ENCODE data around the gene FASLG. TPM values are rescaled to one million over a fixed set of nuclear protein-coding genes. Genes with fewer than 3 reads are reported as not detected.
"Not testable (repeated sequence)": the region's sequence is repeated elsewhere in the genome, so short reads cannot be mapped to it uniquely, and the experiment has no call there.

The FASLG gene
- total and polyA plus RNA-seq, 10 donors = 0.44 to 7.1 (median 2.9) TPM

DNA sequence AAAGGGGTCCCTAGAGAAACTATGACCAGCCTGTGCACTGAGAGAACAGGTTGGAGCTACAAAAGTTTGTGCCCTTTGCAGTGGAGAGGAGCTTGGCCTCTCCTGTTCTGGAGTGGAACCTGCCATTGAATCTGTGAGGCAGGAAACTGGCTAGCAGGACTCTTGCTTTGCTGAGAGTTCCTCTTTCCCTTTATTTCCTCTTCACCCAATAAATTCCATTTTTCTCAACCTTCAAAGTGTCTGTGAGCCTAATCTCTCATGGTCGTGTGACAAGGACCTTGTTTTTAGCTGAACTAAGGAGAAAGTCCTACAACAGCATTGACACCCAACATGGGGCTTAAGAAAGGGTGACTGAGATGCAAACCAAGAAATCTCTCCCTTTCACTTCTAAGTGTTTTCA, 42.7 kb upstream of the FASLG start:
- Histone ChIP-seq H3K27me3 (replicated peaks in 1 of 7) (no peaks in the 10 kb centered on the region), H3K9me3 (peaks cover 3 to 58% (median 31%) of the 10 kb centered on the region in 8 donors), H3K4me3 (no peak overlapping the region), H3K4me1 (no peaks in the 10 kb centered on the region), H3K36me3 (peaks cover 0 to 13% (median under 1%) of the 10 kb centered on the region in 6 donors), H3K27ac (no peak overlapping the region)
- DNase-seq = no peak
- WGBS, 5 donors = 36 to 68% (median 45%) methylated on average over 1 of the region's 1 CpG
- TF ChIP-seq POLR2AphosphoS5 (IDR thresholded peaks at IDR 0.05) (no peak), POLR2A (IDR thresholded peaks at IDR 0.05) (no peak)
- TF ChIP-seq, protein P1, sequence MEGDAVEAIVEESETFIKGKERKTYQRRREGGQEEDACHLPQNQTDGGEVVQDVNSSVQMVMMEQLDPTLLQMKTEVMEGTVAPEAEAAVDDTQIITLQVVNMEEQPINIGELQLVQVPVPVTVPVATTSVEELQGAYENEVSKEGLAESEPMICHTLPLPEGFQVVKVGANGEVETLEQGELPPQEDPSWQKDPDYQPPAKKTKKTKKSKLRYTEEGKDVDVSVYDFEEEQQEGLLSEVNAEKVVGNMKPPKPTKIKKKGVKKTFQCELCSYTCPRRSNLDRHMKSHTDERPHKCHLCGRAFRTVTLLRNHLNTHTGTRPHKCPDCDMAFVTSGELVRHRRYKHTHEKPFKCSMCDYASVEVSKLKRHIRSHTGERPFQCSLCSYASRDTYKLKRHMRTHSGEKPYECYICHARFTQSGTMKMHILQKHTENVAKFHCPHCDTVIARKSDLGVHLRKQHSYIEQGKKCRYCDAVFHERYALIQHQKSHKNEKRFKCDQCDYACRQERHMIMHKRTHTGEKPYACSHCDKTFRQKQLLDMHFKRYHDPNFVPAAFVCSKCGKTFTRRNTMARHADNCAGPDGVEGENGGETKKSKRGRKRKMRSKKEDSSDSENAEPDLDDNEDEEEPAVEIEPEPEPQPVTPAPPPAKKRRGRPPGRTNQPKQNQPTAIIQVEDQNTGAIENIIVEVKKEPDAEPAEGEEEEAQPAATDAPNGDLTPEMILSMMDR (IDR thresholded peaks at IDR 0.05 in 8 of 11, conservative IDR thresholded peaks at IDR 0.05 in 3 of 11) = no peak
- intact Hi-C loops (cut with DNase I; ENCODE audit: low total_unique reads) = no loop called here

DNA sequence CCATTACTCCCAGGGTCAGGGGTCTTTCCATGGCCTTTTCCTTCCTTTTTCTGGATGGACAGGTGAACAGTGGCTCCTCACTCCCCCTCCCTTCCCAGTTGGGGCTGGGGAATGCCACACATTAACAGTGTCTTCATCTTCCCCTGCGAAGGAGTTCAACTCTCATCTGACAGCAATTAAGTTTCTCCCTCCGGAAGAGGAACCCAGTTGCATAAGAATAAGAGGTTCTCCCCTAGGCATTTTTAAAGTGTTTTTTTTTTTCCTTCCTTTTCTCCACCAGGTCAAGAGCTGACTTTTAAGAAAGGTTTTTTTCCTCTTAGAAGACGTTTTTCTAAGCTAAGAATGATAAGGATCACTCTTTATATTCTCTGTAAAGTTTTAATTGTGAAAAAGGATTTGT, 42.3 kb upstream of the FASLG start:
- Histone ChIP-seq H3K36me3 (peaks cover 0 to 8% (median 0%) of the 10 kb centered on the region in 6 donors), H3K9me3 (peaks cover 4 to 62% (median 35%) of the 10 kb centered on the region in 8 donors), H3K4me1 (no peaks in the 10 kb centered on the region), H3K27ac (no peak overlapping the region), H3K27me3 (replicated peaks in 1 of 7) (no peaks in the 10 kb centered on the region), H3K4me3 (no peak overlapping the region)
- intact Hi-C loops (cut with DNase I; ENCODE audit: low total_unique reads) = no loop called here
- no peak for TF ChIP-seq POLR2AphosphoS5 (IDR thresholded peaks at IDR 0.05)
- TF ChIP-seq, protein P1 (IDR thresholded peaks at IDR 0.05 in 8 of 11, conservative IDR thresholded peaks at IDR 0.05 in 3 of 11) = no peak
- TF ChIP-seq POLR2A (IDR thresholded peaks at IDR 0.05) = no peak
- DNase-seq = no peak
- 38 to 80% (median 57%) methylated on average over 3 of the region's 3 CpGs for WGBS, 5 donors

DNA sequence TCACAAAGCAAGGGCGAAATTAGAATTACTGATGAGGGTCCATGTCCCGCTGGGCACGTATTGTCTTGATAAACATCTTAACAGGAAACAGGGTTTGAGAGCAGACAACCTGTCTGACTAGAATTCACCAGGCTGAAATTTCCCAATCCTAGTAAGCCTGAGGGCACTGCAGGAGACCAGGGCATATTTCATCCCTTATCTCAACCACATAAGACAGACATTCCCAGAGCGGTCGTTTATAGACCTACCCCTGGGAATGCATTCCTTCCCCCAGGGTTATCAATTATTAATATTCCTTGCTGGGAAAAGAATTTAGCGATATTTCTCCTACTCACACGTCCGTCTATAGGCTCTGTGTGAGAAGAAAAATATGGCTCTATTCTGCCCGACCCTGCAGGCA, 38.3 kb upstream of the FASLG start:
- peaks cover 4 to 65% (median 38%) of the 10 kb centered on the region in 8 donors for H3K9me3 ChIP-seq
- intact Hi-C loops (cut with DNase I; ENCODE audit: low total_unique reads) = loop anchor here (10.0 kb wide), 1 partner anchor 94 kb away; no protein-coding TSS in a partner anchor
- DNase-seq; H3K4me1 ChIP-seq; H3K36me3 ChIP-seq; H3K4me3 ChIP-seq; H3K27ac ChIP-seq; H3K27me3 ChIP-seq (replicated peaks in 1 of 7): not testable (repeated sequence)
- 89 to 95% (median 94%) methylated on average over 9 of the region's 9 CpGs for WGBS, 5 donors

DNA sequence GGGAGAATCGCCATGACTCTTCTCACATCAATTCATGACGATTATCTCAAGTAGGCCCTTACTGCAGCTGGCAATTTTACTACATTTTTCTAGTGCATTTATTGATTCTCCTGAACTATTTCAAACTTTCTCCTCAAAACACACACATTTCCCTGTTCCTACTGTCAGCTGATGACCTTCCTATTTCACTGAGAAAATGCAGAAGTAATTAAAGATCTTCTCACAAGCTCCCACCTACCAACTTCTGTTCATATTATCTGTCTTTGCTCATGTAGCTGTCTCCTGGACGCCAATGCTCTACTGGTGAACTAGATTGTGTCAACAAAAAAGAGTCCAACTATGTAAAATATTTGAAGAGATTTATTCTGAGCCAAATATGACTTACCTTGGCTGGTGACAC, 36.4 kb upstream of the FASLG start:
- Histone ChIP-seq H3K27me3 (replicated peaks in 1 of 7) (no peaks in the 10 kb centered on the region), H3K4me1 (peaks cover 0 to 8% (median 0%) of the 10 kb centered on the region in 6 donors), H3K27ac (no peak overlapping the region), H3K36me3 (no peaks in the 10 kb centered on the region), H3K9me3 (peaks cover 4 to 46% (median 38%) of the 10 kb centered on the region in 8 donors), H3K4me3 (no peak overlapping the region)
- TF ChIP-seq POLR2AphosphoS5 (IDR thresholded peaks at IDR 0.05) (no peak), POLR2A (IDR thresholded peaks at IDR 0.05) (no peak)
- TF ChIP-seq, protein P1 (IDR thresholded peaks at IDR 0.05 in 8 of 11, conservative IDR thresholded peaks at IDR 0.05 in 3 of 11) = no peak
- intact Hi-C loops (cut with DNase I; ENCODE audit: low total_unique reads) = loop anchor here (10.0 kb wide), 1 partner anchor 92 kb away; no protein-coding TSS in a partner anchor
- WGBS, 5 donors = 87 to 89% (median 88%) methylated on average over 3 of the region's 3 CpGs
- DNase-seq = no peak
